NCI-H1048 (cell line): ENCODE data around the gene FAM168B.

Experiments
- DNase-seq: peaks from one replicate; lab custom pipeline; 2025; lab: John Stamatoyannopoulos, UW

The FAM168B gene

DNA sequence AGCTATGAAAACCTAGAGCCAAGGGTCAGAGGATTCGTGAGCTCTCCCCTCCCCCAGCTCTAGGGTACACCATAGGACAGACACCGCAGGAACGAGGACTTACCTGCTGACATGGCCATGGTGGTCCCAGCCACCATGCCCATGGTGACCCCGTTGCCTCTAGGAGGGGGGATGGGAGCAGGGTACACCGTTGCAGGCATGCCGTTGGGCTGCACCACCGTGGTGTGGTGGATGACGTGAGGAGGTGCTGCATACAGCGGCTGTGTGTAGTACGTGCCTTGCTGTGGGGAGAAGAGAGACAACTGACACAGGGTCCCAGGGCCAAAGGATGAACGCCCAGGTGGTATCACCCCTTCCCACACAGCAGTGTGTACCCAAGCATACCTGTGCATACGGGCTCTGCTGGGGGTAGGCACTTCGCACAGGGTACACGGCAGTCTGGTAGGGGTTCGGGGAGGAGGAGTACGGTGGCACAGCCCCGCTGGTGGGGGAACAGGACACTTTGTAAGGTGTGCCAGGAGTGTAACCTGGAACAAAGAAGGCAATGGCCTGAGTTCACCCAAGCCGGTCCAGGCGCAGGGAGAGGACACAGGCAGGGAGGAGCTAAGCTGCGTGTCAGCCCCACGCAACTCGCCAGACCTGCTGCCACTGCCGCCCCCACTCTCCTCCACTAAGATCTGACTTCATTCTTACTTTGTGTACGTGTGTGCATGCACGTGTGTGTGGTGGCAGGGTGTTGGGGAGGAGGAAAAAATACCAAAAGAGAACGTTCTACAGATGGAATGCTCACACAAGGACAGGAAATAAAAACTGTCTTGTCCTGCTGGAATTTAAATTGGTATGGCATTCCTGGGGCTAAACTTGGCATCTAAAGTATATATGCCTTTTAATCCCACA, 37.8 kb downstream of the FAM168B start:
- no peak for DNase-seq

- no peak for DNase-seq
Observed at GRCh38 chr2:131054488-131054887, 38.8 kb downstream of the FAM168B start.

DNA sequence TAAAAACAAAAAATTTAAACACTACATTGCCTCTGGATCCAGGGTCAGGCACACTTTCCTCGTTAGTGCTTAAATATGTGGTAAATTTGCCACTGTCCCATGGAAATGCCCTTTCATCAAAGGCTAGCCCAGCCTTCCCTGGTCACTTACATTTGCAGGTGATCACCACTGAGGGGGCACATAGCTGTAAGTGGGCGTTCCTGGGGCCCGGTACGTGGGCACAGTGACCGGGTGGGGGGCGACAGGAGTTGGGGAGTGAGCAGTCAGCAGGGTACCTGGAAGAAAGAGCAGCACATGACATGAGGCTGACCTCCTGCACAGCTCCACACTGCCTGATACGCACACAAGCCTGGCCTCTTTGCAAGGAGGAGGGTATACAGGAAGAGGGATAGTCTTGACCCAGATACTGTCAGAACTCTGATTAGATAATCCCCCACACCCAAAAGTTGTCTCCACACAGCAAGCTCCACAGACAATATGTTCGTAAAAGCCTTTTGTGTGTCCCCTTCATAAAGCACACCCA, 40.5 kb downstream of the FAM168B start:
- no peak for DNase-seq

DNA sequence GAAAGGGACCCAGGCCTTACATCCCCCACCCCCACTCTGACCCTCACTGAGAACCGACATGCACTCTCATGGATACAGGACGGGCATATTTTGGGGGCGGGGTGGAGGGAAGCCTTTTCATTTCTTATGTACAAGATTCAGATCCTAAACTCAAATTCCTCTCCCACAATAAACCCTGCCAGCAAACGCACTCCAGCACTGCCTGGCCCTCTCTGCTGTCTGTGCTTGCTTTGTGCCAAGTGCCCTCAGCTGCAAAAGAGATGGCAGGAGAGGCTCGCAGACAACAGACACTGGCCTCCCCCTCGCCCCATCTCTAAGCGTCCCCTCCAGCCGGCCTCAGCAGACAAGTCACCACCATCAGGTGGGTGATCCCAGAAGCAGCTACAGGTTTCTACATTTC, 42.4 kb downstream of the FAM168B start:
- DNase-seq: no peak

DNA sequence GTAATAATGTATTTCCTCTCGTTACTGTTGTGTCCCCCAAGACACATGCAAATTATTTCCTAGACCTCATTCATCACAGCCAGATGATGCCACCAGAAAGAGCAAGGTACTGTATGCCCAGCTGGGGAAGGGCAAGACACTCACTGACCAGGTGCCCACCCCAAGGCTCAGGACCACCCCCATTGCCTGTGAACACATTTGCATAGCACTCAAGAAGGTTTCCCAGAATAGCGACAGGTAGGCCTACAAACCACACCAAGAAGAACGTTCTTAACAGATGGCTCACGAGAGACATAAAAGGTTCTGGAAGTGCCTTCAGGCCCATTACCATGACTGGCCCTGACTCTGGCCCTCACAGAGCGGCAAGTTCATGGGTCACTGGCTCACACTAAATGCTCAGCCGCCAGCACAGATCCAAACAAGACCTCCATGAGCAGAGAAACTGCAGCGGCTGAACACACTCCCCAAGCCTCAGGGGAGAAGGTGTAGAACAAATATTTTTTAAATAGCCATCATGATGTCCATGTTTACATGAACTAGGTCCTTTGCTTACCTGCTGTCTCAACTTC, 44.0 kb downstream of the FAM168B start:
- no peak for DNase-seq

DNA sequence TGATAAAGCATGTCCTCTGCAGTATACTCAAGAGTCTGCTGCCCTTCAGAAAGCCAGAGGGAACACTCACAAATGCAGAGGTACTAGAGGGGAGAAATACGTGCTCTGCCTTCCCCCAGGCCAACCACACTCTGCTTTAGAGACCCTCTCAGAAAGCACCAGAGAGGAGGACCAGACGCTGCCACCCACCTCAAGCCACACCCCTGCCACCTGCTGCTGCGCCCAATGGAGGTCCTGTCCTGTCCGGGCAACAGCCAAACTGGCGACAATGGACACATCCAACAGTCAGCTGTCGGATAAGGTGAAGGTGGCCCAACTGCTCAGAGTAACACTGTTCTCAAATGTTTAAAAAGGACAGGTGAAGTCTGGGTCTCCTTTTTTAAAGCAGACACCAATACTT, 44.6 kb downstream of the FAM168B start:
- no peak for DNase-seq

DNA sequence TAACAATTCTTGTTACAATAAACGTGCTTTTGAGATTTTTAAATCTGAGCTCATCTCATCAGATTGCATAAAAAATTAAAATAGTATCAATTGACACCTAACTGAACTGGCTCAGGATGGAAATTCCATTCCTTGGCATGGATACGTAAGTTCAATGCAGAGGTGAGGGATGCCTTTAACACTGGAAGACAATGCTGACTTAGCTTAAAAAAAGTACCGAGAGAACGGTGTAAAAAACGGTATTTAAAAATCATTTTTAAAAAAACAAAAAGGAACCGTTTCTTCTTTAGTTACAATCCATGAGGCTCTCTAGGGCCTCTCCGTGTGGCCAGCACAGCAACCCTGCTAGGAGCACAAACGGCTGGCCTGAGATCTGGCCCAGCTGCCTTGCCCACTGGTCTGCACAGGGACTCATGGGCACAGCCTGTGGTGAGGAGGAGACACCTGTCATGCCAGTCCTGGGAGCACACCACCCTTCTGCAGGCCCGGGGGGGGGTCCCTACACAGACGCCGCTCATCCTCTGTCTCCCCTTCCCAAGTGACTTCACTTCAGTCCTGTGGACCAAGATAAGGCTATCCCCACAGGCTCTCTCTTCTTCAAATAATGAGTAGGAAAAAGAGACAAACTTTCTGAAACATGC, 45.2 kb downstream of the FAM168B start:
- no peak for DNase-seq

DNA sequence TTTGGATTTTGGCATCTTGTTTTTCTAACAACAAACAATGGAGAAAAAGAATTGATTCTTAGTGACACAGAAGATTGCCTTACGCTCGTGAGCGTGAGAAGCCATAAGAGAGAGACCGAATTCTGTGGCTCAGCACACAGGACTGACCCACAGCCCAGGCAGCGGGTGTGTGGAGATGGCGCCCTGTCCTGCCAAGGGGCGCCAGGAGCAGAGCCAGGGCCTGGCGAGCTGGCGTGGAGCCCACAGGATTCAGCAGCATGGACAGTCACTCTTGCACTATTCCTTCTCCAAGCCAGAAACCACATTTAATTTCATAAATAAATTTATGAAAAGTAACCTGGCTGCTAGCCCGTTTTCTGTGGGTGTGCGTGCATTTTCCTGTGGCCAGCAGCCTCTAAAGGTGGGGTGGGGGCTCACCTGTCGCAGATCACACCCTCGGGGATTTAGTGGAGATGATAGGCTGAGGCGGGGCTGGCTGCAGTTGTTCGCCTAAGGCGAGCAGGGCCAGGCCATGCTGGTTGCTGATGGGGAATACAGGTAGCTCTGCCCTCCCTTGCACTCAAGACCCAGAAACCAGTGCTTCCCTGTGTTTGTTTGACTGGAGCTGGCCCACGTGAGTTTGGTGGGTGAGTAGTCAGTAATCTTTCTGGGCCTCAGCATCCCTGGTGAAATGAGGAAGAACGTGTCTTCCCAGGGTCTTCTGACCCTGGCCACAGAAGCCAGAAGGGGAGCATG, 46.2 kb downstream of the FAM168B start:
- DNase-seq: no peak

GRCh38 chr2:131046028-131046917, 47.0 kb downstream of the FAM168B start:
- DNase-seq: no peak

GRCh38 chr2:131045286-131046027, 47.8 kb downstream of the FAM168B start:
- no peak for DNase-seq

DNA sequence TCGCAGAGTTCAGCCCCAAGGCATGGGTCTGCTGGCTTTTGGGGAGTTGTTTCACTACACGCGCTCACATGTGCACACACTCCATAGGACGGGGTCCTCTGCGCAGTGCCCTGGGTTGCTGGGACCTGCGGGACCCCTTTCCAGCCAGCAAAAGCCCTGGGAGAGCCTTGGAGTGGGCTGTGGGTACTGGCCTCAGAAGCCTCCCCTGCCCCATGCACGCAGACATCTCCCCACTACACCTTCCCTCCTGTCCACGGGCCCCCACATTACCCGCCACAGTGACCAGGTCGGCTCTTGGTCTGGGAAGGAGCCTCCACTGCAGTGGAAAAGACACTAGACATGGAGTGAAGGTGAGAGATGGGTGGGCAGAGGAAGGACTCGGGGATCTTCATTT, 48.5 kb downstream of the FAM168B start:
- no peak for DNase-seq

- DNase-seq: no peak
Observed at GRCh38 chr2:131044075-131044756, 49.0 kb downstream of the FAM168B start.

DNA sequence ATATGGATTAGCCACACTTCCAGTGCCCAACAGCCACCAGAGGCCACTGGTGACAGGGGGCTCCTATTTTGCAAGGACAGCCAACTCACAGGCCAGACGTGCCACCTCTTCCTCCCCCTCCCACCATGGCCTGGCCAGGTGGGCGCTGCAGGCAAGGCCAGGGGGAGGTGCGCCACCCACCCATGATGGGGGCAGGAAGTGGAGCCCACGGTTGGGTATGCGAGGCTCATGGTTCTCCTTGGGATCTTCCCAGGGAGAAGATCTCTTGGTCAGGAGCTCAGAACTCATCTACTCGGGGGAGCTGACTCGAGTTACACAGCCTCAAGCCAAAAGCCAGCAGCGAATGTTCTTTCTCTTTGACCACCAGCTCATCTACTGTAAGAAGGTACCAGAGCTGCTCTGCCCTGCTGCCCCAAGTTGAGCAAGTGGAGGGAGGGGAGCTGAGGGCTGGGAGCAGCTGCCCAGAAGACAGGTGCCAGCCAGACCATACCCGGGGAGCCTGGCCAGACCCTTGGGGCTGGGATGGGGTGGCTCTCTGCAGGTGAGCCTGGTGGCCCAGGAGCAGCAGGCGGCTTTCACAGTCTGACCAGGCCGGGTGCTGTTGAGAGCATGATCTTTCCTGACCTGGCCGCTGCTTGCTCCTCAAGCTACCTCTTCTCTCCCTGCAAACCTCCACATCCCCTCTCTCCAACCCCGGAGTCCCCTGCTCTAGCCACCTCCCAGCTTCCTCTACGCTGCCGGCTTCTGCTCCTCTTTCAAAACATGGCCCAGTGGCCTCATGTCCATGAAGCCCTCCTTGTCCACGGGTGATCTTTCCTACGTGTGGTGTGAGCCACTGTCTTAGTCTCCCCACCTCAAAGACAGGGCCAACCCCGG, 49.8 kb downstream of the FAM168B start:
- DNase-seq: no peak

GRCh38 chr2:131042148-131042775, 51.0 kb downstream of the FAM168B start:
- DNase-seq: no peak

DNA sequence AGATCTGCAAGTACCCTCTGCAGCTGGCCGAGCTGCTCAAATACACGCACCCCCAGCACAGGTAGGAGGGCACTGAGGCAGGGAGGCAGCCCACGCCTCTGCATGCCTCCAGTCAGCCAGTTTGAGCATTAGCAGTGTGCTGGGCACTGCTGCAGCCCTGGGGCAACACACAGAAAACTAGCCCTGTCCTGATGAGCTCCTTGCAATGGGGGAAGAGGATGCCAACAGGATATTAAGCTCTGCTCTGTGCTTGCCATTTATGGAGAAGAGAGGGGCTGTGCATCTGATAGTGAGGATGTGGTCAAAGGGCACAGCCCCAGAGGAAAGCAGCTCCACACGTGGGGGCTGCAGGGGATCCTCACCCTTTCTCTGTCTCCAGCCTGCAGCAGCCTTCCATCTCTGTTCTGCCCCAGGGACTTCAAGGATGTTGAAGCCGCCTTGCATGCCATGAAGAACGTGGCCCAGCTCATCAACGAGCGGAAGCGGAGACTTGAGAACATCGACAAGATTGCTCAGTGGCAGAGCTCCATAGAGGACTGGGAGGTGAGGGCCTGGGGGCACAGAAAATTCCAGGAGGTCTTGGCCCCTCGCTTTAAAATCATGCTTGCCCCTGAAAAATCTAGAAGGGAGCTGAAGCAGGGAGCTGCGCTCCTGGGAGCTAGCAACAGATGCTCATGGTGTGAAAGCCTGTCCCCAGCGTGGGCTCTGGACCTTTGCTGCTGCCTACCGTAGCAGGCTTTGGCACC, 51.7 kb downstream of the FAM168B start:
- no peak for DNase-seq

GRCh38 chr2:131040661-131041401, 52.4 kb downstream of the FAM168B start:
- no peak for DNase-seq
